K562 (cell line): Measurements from ENCODE around the gene AP2M1. TPM values are rescaled to one million over a fixed set of nuclear protein-coding genes. Genes with fewer than 3 reads are reported as not detected.

Source experiments
- CCNT2 ChIP-seq: IDR thresholded peaks from 2 replicates; pipeline ENCODE4 v1.6.1; 2011; ENCODE audit warnings: borderline replicate concordance, low read depth, mild to moderate bottlenecking, moderate library complexity, mixed read lengths, low read length; ENCODE audit not compliant: insufficient read length; ENCODE audit errors: extremely low read depth
- HNRNPLL ChIP-seq: fragments of 200-400 bp; formaldehyde crosslinking; IDR thresholded peaks from 2 replicates; pipeline ENCODE4 v1.6.1; 2017; ENCODE audit warnings: low read length, low read depth, mild to moderate bottlenecking; ENCODE audit not compliant: poor library complexity, severe bottlenecking
- KAT7 ChIP-seq: sonication (generic); formaldehyde crosslinking; IDR thresholded peaks from 2 replicates; pipeline ENCODE4 v1.8.0; 2022; ENCODE audit warnings: missing genetic modification reagents, mild to moderate bottlenecking, borderline replicate concordance
- MYC ChIP-seq, 2 experiments: fragments of 250-450 bp in 1 of 2; sonication (Bioruptor Pico) in 1 of 2; IDR thresholded peaks; 2 replicates each; pipeline versions ENCODE4 v1.5.1 to v1.6.1; 2012 to 2021; ENCODE audit warnings: low read depth in 2 of 2, borderline replicate concordance in 1 of 2, improper control_type of control experiment in 1 of 2, low read length in 1 of 2, mild to moderate bottlenecking in 1 of 2, moderate library complexity in 1 of 2
- NRF1 ChIP-seq, 2 experiments: fragments of 450-650 bp; IDR thresholded peaks in 1 of 2; conservative IDR thresholded peaks in 1 of 2; 2 replicates each; pipeline ENCODE4 v1.6.1; 2014; ENCODE audit warnings: mild to moderate bottlenecking in 2 of 2
- RCOR1 ChIP-seq, 2 experiments: IDR thresholded peaks; 2 replicates each; pipeline ENCODE4 v1.6.1; 2012; ENCODE audit warnings: low read depth in 2 of 2, low read length in 2 of 2, borderline replicate concordance in 1 of 2, improper control_type of control experiment in 1 of 2
- TBP ChIP-seq: optimal IDR thresholded peaks from 2 replicates; pipeline ENCODE3; 2011; ENCODE audit warnings: low read depth, low read length, improper control_type of control experiment
- ZBTB1 ChIP-seq: sonication (generic); formaldehyde crosslinking; IDR thresholded peaks from 2 replicates; pipeline ENCODE4 v1.8.1; 2023; ENCODE audit warnings: missing genetic modification reagents, low read depth, mild to moderate bottlenecking, borderline replicate concordance
- ZBTB7A ChIP-seq: IDR thresholded peaks from 2 replicates; pipeline ENCODE4 v1.6.1; 2011; ENCODE audit warnings: low read depth, mild to moderate bottlenecking, low read length, moderate library complexity, borderline replicate concordance; ENCODE audit not compliant: control insufficient read depth
- polyA plus RNA-seq, 8 experiments: library from polyadenylated mRNA; depleted of rRNA in 4 of 8; stranded (reverse) in 5 of 8; unstranded in 3 of 8; fragments of >200 nt; fragmentation: Nextera tagmentation in 2 of 8; fragmentation: Illumina TruSeq in 1 of 8; extraction: Ambion mirVana in 2 of 8; extraction: Trizol in 1 of 8; gene quantifications; 2 replicates each; pipeline versions ENCODE4 v1.2.1 to v1.2.3, GENCODE V29; 2011 to 2014; ENCODE audit warnings: inconsistent platforms in 1 of 8, missing spikeins in 1 of 8
- total RNA-seq, 7 experiments: library from RNA; depleted of rRNA in 6 of 7; stranded (reverse); fragments of >200 nt in 6 of 7; fragmentation: Illumina TruSeq in 2 of 7; extraction: Trizol in 2 of 7; gene quantifications; 2 replicates each; pipeline versions ENCODE4 v1.2.1 to v1.2.3, GENCODE V29; 2011 to 2021; ENCODE audit warnings: low replicate concordance in 1 of 7
- TF ChIP-seq, protein P1 (sequence below): sonication (generic); formaldehyde crosslinking; IDR thresholded peaks from 2 replicates; pipeline ENCODE4 v1.8.0; 2022; ENCODE audit warnings: mild to moderate bottlenecking, missing genetic modification reagents
- TF ChIP-seq, protein P2 (sequence below): fragments of 200-800 bp; sonication (Bioruptor generic); IDR thresholded peaks from 2 replicates; pipeline ENCODE4 v1.6.1; 2017; ENCODE audit warnings: missing genetic modification characterization, missing compliant biosample characterization
- TF ChIP-seq, protein P3 (sequence below): sonication (generic); formaldehyde crosslinking; IDR thresholded peaks from 2 replicates; pipeline ENCODE4 v1.8.0; 2023; ENCODE audit warnings: missing genetic modification reagents, mild to moderate bottlenecking, borderline replicate concordance

Gene AP2M1
- total and polyA plus RNA-seq, 9 of the 15 experiments (the other 6 are each of a cell fraction or from before 2014, with no cell fraction given), result 118 to 505 (median 296) TPM

DNA sequence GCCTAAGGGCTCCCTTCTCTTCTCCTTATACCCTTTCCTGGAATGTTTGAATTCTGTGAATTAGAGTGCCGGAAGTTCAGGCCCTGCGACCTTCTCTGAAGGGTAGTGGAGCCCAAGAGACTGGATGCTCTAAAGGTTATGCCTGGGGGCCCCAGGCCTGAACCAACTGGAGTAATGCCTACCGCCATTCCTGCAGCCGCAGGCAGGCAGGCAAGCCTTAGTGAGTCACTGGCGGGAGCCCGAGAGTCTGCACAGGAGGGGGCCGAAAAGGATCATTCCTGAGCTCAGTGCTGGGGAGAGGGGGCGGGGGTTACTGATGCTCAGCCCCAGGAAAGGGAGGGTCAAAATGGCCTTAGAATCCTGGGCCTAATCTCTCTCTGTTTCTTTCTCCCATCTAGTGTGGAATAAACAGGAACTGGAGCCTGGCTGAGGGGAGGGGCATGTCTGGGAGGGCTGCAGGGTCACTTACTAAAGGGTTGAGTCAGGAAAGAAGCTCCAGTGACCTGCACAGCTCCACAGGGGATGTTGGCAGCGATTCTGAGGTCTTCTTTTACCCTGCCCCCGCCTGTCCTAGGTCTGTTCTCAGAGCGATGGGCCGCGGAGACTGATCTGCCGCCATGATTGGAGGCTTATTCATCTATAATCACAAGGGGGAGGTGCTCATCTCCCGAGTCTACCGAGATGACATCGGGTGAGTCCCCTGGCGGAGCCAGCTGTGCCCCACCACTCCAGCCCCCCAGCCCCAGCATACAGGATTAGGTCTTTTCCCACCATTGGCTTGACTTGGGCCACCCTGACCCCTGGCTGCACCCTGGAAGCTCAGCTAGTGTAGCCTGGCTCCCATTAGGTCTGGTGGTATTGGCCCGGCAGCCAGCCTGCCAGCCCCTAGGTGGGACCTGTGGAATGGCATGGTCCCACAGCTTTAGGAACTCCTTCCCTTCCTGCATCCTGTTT lies 2.0 kb downstream of the AP2M1 start (continued):
- TF ChIP-seq, protein P1, sequence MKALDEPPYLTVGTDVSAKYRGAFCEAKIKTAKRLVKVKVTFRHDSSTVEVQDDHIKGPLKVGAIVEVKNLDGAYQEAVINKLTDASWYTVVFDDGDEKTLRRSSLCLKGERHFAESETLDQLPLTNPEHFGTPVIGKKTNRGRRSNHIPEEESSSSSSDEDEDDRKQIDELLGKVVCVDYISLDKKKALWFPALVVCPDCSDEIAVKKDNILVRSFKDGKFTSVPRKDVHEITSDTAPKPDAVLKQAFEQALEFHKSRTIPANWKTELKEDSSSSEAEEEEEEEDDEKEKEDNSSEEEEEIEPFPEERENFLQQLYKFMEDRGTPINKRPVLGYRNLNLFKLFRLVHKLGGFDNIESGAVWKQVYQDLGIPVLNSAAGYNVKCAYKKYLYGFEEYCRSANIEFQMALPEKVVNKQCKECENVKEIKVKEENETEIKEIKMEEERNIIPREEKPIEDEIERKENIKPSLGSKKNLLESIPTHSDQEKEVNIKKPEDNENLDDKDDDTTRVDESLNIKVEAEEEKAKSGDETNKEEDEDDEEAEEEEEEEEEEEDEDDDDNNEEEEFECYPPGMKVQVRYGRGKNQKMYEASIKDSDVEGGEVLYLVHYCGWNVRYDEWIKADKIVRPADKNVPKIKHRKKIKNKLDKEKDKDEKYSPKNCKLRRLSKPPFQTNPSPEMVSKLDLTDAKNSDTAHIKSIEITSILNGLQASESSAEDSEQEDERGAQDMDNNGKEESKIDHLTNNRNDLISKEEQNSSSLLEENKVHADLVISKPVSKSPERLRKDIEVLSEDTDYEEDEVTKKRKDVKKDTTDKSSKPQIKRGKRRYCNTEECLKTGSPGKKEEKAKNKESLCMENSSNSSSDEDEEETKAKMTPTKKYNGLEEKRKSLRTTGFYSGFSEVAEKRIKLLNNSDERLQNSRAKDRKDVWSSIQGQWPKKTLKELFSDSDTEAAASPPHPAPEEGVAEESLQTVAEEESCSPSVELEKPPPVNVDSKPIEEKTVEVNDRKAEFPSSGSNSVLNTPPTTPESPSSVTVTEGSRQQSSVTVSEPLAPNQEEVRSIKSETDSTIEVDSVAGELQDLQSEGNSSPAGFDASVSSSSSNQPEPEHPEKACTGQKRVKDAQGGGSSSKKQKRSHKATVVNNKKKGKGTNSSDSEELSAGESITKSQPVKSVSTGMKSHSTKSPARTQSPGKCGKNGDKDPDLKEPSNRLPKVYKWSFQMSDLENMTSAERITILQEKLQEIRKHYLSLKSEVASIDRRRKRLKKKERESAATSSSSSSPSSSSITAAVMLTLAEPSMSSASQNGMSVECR, result no peak
- TF ChIP-seq, protein P2, sequence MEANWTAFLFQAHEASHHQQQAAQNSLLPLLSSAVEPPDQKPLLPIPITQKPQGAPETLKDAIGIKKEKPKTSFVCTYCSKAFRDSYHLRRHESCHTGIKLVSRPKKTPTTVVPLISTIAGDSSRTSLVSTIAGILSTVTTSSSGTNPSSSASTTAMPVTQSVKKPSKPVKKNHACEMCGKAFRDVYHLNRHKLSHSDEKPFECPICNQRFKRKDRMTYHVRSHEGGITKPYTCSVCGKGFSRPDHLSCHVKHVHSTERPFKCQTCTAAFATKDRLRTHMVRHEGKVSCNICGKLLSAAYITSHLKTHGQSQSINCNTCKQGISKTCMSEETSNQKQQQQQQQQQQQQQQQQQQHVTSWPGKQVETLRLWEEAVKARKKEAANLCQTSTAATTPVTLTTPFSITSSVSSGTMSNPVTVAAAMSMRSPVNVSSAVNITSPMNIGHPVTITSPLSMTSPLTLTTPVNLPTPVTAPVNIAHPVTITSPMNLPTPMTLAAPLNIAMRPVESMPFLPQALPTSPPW (CRISPR knock-in tag), result peak; percentile 86
- TF ChIP-seq HNRNPLL (no peak), KAT7 (CRISPR knock-in tag) (0 out of 2 replicates have a peak, but pooled peaks have one; percentile 20), ZBTB7A (peak; percentile 22; the same call in 1 of the 2 replicates), CCNT2 (no peak), ZBTB1 (CRISPR knock-in tag) (0 out of 2 replicates have a peak, but pooled peaks have one; percentile 3), NRF1 (conservative IDR thresholded peaks at IDR 0.05 in 1 of 2, IDR thresholded peaks at IDR 0.05 in 1 of 2) (peak; percentile 72 to 77), MYC (IDR thresholded peaks at IDR 0.05; ENCODE audit: low read depth, low read length) (peak; percentile 30; the same call in 1 of the 2 replicates), MYC (CRISPR knock-in tag; IDR thresholded peaks at IDR 0.05; ENCODE audit: borderline replicate concordance, low read depth) (no peak), TBP (peak; percentile 56), RCOR1 (IDR thresholded peaks at IDR 0.05; ENCODE audit: borderline replicate concordance in 1 of 2, low read depth in 2 of 2, low read length in 2 of 2) (peak in 1 of 2 experiments; percentile 73; a peak in 2 of 4 replicates)
- TF ChIP-seq, protein P3, sequence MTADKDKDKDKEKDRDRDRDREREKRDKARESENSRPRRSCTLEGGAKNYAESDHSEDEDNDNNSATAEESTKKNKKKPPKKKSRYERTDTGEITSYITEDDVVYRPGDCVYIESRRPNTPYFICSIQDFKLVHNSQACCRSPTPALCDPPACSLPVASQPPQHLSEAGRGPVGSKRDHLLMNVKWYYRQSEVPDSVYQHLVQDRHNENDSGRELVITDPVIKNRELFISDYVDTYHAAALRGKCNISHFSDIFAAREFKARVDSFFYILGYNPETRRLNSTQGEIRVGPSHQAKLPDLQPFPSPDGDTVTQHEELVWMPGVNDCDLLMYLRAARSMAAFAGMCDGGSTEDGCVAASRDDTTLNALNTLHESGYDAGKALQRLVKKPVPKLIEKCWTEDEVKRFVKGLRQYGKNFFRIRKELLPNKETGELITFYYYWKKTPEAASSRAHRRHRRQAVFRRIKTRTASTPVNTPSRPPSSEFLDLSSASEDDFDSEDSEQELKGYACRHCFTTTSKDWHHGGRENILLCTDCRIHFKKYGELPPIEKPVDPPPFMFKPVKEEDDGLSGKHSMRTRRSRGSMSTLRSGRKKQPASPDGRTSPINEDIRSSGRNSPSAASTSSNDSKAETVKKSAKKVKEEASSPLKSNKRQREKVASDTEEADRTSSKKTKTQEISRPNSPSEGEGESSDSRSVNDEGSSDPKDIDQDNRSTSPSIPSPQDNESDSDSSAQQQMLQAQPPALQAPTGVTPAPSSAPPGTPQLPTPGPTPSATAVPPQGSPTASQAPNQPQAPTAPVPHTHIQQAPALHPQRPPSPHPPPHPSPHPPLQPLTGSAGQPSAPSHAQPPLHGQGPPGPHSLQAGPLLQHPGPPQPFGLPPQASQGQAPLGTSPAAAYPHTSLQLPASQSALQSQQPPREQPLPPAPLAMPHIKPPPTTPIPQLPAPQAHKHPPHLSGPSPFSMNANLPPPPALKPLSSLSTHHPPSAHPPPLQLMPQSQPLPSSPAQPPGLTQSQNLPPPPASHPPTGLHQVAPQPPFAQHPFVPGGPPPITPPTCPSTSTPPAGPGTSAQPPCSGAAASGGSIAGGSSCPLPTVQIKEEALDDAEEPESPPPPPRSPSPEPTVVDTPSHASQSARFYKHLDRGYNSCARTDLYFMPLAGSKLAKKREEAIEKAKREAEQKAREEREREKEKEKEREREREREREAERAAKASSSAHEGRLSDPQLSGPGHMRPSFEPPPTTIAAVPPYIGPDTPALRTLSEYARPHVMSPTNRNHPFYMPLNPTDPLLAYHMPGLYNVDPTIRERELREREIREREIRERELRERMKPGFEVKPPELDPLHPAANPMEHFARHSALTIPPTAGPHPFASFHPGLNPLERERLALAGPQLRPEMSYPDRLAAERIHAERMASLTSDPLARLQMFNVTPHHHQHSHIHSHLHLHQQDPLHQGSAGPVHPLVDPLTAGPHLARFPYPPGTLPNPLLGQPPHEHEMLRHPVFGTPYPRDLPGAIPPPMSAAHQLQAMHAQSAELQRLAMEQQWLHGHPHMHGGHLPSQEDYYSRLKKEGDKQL (CRISPR knock-in tag), result no peak
